NCI-H1436 (cell line): ENCODE measurements around the gene GPR132.
"Not testable (repeated sequence)": the region's sequence is repeated elsewhere in the genome, so short reads cannot be mapped to it uniquely, and the experiment has no call there.

Source experiments
- DNase-seq: peaks from one replicate; lab custom pipeline; 2025; lab: John Stamatoyannopoulos, UW

The GPR132 gene

DNA sequence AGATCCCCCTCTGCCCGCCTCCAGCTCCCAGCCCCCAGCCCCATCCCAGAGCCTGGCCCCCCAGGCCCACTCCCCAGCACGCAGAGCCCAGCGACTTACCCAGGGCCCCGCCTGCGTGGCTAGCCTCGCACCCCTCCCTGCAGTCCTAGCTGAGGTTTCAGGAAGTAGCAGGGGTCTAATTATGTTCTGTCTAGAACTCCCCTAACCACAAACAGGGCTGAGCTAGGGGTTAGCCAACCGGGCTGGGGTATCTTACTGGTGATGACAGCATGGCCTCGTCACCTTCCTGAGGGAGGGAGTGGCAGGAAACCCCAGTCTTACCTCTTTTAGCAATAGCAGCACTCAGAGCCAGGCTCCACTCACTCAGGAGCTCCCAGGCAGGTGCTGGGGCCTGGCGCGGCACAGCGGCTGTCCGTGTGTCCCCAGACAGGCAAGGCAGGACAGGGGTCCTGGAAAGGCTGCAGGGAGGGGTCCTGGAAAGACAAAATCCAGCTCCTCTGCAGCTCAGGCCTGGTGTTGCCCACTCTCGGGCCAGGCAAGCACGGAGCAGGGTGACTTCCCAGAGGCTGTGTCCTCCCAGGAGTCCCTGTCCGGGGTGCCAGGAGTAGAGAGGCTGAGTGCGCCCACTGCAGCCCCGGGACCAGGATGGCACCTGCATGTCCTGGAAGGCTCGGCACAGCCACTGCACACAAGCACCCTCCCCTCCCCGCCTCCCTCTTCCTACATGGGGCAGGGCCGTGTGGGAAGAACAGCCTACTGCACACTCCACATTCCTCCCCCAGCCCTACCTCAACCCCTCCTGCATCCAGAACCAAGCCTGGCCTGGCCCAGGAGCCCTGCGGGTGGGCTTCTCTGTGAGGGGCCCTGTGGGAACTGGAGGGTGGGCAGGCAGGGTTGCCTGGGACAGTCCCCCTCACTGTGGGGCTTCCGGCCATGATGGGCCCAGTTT, at the start of gene GPR132:
GPR132 (minus strand) TSS at position 151 of the 949 bp plus-strand sequence. CDS start 10,010 bp downstream, outside the sequence.
- DNase-seq: no peak

- DNase-seq: not testable (repeated sequence)
Observed at GRCh38 chr14:105109243-105109642, 44.0 kb upstream of the GPR132 start.

DNA sequence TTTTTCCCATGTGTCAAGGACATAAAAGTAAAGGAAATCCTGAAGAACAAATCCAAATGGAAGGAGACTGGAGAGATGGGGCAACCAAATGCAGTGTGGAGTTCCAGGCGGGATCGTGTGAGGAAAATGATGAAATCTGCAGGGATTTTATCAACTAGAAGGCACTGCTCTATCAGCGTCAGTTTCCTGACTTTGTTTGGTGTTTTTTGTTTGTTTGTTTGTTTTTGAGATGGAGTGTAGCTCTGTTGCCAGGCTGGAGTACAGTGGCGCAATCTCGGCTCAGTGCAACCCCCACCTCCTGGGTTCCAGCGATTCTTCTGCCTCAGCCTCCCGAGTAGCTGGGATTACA, 43.3 kb upstream of the GPR132 start:
- no peak for DNase-seq

DNA sequence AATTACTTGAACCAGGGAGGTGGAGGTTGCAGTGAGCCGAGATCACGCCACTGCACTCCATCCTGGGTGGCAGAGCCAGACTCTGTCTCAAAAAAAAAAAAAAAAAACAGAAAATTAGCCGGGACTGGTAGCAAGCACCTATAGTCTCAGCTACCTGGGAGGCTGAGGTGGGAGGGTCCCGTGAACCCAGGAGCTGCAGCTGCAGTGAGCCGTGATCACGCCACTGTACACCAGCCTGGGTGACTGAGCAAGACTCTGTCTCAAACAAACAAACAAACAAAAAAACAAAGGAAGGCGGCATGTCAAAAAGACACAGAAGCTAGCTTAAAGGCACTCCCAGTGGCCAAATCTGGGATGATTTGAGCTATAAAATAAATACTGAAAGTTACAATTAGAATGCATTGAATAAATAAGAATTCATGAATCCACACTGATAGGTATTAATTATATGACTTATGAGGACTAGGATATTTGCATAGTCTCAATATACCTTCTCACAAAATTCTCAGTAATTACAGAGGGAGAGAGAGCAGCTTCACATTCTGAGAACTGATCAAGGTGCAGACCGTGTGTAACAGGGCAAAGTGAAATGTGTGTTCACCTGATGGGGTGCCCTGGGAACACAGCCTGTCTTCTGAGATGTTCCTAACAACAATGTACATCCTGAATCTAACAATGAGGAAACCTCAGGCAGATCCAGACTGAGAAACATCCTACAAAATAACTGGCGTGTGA, 42.7 kb upstream of the GPR132 start:
- DNase-seq: no peak

GRCh38 chr14:105107351-105107750, 42.1 kb upstream of the GPR132 start:
- no peak for DNase-seq

GRCh38 chr14:105105158-105105557, 39.9 kb upstream of the GPR132 start:
- DNase-seq: no peak

GRCh38 chr14:105102893-105103292, 37.7 kb upstream of the GPR132 start:
- no peak for DNase-seq

DNA sequence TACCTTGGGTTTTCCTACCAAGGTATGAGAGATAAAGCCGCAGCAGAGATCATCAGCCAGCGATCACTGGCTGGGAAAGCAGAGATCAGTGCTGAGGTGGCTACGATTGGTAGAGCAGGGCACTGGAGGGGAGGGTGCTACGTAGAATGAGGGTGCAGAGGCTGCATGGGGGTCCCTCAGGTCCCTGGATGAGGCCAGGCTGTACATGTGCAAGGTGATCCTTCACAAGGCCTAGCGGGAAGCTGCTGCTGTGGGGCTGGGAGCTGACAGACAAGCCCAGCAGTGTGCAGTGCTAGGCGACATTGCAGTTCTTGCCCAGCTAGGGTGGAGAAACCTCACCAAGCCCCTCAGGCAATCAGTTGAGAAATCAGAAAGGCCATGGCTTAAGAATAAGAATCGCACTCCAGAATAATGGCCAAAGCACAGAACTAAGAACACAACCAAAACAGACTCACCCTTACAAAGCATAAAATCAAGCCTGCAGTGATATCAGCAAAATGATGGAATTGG, 37.2 kb upstream of the GPR132 start:
- DNase-seq: no peak

DNA sequence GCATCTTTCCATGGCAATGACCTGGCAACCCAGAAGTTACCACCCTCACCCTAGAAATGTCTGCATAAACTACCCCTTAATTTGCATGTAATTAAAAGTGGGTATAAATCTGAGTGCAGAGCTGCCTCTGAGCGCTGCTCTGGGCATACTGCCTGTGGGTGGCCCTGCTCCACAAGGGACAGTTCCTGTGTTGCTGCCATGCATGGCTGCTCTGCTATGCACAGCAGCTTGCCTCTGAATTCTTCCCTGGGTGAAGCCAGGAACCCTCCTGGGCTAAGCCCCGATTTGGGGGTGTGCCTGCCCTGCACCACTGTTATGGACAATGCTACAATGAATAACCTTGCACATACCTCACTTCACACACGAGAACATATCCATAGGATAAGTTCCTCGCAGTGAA, 35.7 kb upstream of the GPR132 start:
- no peak for DNase-seq

DNA sequence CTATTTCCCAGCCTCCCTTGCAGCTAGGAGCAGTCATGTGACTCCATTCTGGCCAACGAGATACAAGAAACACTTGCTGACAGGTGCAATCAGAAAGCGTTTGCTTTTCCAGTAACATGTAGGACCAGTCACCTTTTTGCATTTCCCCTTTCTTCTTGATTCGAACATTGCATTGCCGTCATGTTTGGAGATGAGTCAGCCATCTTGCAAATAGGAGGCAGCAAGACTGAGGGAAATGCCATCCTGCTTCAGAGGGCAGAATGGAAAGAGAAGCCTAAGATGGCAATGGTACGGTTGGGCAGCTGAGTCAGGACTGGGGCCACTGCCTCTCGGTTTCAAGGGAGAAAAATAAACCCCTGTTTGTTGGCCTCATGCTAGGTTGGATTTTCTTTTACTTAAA, 34.5 kb upstream of the GPR132 start:
- DNase-seq: no peak

GRCh38 chr14:105098316-105098715, 33.1 kb upstream of the GPR132 start:
- no peak for DNase-seq

DNA sequence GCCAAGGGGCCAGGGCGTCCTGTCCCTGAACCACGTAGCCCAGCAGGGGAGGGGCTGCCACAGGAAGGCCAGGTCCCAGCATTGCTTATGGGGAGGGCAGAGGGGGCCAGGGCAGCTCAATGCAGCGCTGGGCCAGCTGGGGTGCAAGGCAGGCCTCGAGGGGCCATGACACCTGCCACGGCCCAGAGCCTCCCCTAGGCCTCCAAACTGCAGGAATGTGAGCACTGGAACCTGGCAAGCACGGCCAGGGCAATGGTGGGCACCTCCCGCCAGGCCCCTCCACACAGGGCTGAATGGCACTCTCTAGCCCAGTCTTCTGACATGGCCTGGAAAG, 32.5 kb upstream of the GPR132 start:
- no peak for DNase-seq

DNA sequence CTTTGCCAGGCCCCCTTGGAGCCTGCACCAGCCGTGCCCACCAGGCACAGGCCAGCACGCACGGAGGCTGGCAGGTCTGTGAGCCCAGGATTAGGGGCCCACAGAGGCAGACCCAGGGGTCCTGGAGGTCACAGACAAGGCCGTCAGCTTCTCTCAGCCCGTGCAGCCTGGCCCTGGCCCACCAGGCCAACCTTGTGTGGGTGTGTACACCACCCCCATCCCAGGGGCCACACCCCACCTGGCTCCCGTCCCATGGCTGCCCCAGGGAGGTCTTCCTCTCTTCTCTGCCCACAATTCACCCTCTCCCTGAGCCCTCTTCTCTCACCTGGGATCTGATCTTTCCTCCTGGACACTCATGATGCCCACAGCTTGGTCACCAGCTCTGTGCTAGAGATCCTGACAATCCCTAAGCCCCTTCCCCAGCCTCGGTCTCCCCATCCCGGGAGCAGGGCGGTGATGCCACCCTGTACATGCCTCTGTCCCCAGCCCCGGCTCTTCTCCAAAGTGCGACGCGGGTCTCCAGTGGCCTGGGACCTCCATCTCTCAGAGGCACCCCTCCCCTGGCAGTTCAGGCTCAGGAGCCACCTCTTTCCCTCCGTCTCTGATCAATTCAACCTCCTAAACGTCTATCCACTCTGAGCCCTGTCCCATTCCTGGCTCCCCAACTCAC, 31.1 kb upstream of the GPR132 start:
- DNase-seq: no peak

GRCh38 chr14:105095236-105095805, 30.1 kb upstream of the GPR132 start:
- DNase-seq: no peak

GRCh38 chr14:105094193-105094907, 29.1 kb upstream of the GPR132 start:
- DNase-seq: no peak

GRCh38 chr14:105093431-105094192, 28.4 kb upstream of the GPR132 start:
- DNase-seq: no peak

DNA sequence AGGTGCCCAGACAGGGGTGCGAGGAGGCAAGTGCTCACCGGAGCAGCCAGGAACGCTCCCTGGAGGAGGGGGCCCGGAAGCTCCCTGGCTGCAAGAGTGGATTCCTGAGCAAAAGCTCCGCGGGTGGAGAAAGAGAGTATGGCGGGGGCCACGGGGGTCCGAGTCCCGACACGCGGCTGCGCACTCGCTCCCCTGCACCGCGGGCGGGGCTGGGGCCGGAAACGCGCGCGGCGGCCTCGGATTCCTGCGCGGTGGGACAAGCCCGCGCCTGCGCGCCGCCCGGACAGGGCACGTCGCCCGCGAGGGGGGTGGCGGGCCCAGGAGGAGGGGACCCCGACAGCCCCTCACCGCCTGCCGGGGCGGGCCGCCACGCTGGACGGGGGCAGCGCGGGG, 27.8 kb upstream of the GPR132 start:
- DNase-seq: no peak

GRCh38 chr14:105092171-105093037, 27.2 kb upstream of the GPR132 start:
- DNase-seq: peak; percentile 14

DNA sequence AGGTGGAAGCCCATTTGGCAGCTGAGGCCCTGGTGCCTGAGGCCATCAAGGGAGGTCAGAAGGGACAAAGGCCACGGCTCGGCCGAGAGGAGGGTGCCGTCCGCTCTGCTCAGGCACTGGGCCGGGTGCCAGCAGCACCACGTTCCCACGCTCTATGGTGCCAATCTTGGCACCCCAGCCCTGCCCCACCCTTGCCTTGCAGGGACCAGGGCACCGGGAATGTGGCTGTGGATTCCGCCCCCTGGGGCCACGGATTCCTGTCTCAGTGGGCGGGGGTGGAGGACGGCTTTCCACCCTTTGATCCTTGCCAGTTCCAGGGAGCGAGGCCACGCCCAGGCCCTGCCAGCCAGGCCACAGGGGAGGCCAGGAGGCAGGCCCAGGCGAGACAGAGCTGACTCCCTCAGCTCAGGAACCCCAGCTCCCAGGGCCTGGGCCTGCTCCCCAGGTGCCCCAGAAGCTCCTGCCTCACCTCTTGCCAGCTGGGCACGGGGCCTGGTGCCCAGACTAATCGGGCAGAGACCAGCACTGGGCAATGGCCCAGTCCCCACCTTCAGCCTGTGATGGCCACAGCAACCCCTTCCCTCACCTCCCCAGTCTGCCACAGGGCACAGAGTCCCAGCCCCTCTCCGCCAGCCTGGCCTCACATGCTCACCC, 26.4 kb upstream of the GPR132 start:
- DNase-seq: no peak
